Activated CD4-positive, alpha-beta memory T cell treated with anti-CD3 and anti-CD28 coated beads, Interleukin-2, amount 10 ng/mL, durations not matched to agents 7 days and 5 days (primary cell): ENCODE results near the gene DNM3. TPM values are rescaled to one million over a fixed set of nuclear protein-coding genes. Genes with fewer than 3 reads are reported as not detected.

Source experiments
- CTCF ChIA-PET: fragments of 350-600 bp; sonication (Branson Sonifier 250); formaldehyde crosslinking; loops from one replicate; lab custom pipeline; 2021; ENCODE audit warnings: antibody characterized with exemption, inconsistent platforms; lab: Charles Lee
- POLR2A ChIA-PET: fragments of 350-600 bp; sonication (Branson Sonifier 250); formaldehyde crosslinking; loops from one replicate; lab custom pipeline; 2021; ENCODE audit warnings: antibody characterized with exemption; lab: Charles Lee
- DNase-seq: peaks from one replicate; pipeline ENCODE4 v3.0.0-alpha.2; 2020
- H3K27ac Mint-ChIP-seq: one replicate; pipeline ENCODE4 v1.8.0; 2021; ENCODE audit warnings: mild to moderate bottlenecking, mixed read lengths
- H3K27me3 Mint-ChIP-seq: one replicate; pipeline ENCODE4 v1.8.0; 2021; ENCODE audit warnings: mixed read lengths
- H3K36me3 Mint-ChIP-seq: one replicate; pipeline ENCODE4 v1.8.0; 2021; ENCODE audit warnings: low read depth, mixed read lengths
- H3K4me1 Mint-ChIP-seq: one replicate; pipeline ENCODE4 v1.8.0; 2021; ENCODE audit warnings: mixed read lengths
- H3K4me3 Mint-ChIP-seq: one replicate; pipeline ENCODE4 v1.8.0; 2021; ENCODE audit warnings: mild to moderate bottlenecking, mixed read lengths
- H3K9me3 Mint-ChIP-seq: one replicate; pipeline ENCODE4 v1.8.0; 2021; ENCODE audit warnings: mixed read lengths
- total RNA-seq, 2 experiments: library from RNA; stranded (reverse); gene quantifications; one replicate each; pipeline ENCODE4 v1.2.3, GENCODE V29; 2021

Gene DNM3
- total RNA-seq, 2 experiments from 2014 or later = 2.0 to 2.2 TPM

DNA sequence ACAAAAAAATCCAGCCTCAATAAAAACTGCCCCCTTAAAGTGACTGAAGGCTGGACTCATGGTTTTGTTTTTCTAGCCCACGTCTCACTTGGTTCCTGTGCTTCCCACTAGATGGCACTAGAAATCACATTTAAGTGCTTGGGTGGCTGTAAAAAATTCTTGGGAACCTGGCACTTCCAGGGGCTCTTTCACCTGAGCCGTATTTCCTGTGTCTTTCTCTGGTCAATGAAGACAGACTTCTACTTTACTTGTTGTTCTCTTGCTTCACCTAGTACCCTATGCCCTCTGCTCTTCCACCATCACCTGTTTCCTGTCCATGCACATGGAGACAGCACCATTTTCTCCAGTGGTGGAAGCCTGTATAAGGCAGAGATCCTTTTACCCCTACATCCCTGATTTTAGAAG is 39.8 kb upstream of the DNM3 start:
- ChIA-PET CTCF (interaction anchor here (1.0 to 8.5 kb wide), 16 partner anchors 10 to 201 kb away, joined by 3 to 122 read pairs (median 4); partner anchors contain the start of genes DNM3 and METTL13), POLR2A (interaction anchor here (0.9 to 2.7 kb wide), 4 partner anchors 41 to 180 kb away, joined by 3 to 12 read pairs (median 3); partner anchors contain the start of gene VAMP4)
- H3K27ac Mint-ChIP-seq = no peak overlapping the region
- peaks cover 15% of the 10 kb centered on the region for H3K36me3 Mint-ChIP-seq
- H3K4me3 Mint-ChIP-seq = no peak overlapping the region
- DNase-seq = no peak
- H3K4me1 Mint-ChIP-seq = peaks cover 6% of the 10 kb centered on the region
- no peaks in the 10 kb centered on the region for H3K27me3 Mint-ChIP-seq
- H3K9me3 Mint-ChIP-seq = no peaks in the 10 kb centered on the region

GRCh38 chr1:171802207-171802606 is 39.1 kb upstream of the DNM3 start:
- H3K27ac Mint-ChIP-seq = no peak overlapping the region
- H3K4me3 Mint-ChIP-seq = no peak overlapping the region
- CTCF ChIA-PET = interaction anchor here (1.0 to 8.5 kb wide), 12 partner anchors 9 to 181 kb away, joined by 3 to 122 read pairs (median 4); partner anchors contain the start of genes DNM3 and METTL13
- peaks cover 9% of the 10 kb centered on the region for H3K4me1 Mint-ChIP-seq
- H3K36me3 Mint-ChIP-seq = peaks cover 8% of the 10 kb centered on the region
- H3K27me3 Mint-ChIP-seq = no peaks in the 10 kb centered on the region
- no peak for DNase-seq
- no peaks in the 10 kb centered on the region for H3K9me3 Mint-ChIP-seq
- POLR2A ChIA-PET = interaction anchor here (0.9 to 2.7 kb wide), 3 partner anchors 40 to 60 kb away, joined by 3 to 12 read pairs (median 3); partner anchors contain the start of gene VAMP4

DNA sequence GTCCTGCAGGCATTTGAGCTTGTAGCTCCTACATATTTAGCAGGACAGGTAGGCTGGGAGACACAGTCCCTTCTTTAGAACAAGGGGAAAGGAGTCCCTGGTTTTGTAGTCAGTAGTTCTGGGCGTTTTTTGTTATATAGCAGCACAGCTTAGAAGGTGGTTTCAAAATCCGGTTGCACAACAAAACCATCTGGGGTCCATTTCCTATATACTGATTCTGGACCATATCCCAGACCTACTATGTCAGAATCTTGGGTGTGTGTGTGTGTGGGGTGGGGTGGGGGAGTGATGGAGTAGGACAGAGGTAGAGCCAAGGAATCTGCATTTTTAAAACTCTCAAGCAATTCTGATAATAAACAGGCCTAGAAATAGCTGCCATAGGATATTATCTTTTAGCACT is 38.3 kb upstream of the DNM3 start:
- no peaks in the 10 kb centered on the region for H3K27me3 Mint-ChIP-seq
- H3K9me3 Mint-ChIP-seq = no peaks in the 10 kb centered on the region
- H3K27ac Mint-ChIP-seq = no peak overlapping the region
- no peaks in the 10 kb centered on the region for H3K36me3 Mint-ChIP-seq
- ChIA-PET POLR2A (no interaction called here), CTCF (interaction anchor here (1.2 to 8.5 kb wide), 7 partner anchors 8 to 180 kb away, joined by 3 to 122 read pairs (median 20); partner anchors contain the start of gene DNM3)
- H3K4me1 Mint-ChIP-seq = peaks cover 9% of the 10 kb centered on the region
- DNase-seq = no peak
- no peak overlapping the region for H3K4me3 Mint-ChIP-seq

GRCh38 chr1:171803461-171804022 is 37.8 kb upstream of the DNM3 start:
- DNase-seq = no peak
- Mint-ChIP-seq H3K27me3 (no peaks in the 10 kb centered on the region), H3K4me1 (peaks cover 9% of the 10 kb centered on the region), H3K9me3 (no peaks in the 10 kb centered on the region), H3K27ac (no peak overlapping the region), H3K36me3 (no peaks in the 10 kb centered on the region), H3K4me3 (no peak overlapping the region)
- ChIA-PET POLR2A (no interaction called here), CTCF (interaction anchor here (0.7 to 8.5 kb wide), 5 partner anchors 7 to 179 kb away, joined by 3 to 122 read pairs (median 7); no protein-coding TSS in a partner anchor)

GRCh38 chr1:171805395-171806115 is 35.7 kb upstream of the DNM3 start:
- Mint-ChIP-seq H3K4me1 (peaks cover 9% of the 10 kb centered on the region), H3K9me3 (no peaks in the 10 kb centered on the region), H3K36me3 (no peaks in the 10 kb centered on the region), H3K4me3 (no peak overlapping the region), H3K27ac (no peak overlapping the region), H3K27me3 (no peaks in the 10 kb centered on the region)
- ChIA-PET POLR2A (interaction anchor here (1.8 kb wide), 1 partner anchor 64 kb away, joined by 6 read pairs; the partner anchor contains the start of gene VAMP4), CTCF (interaction anchor here (1.0 to 8.5 kb wide), 2 partner anchors 37 to 177 kb away, joined by 3 to 122 read pairs; no protein-coding TSS in a partner anchor)
- DNase-seq = no peak

- Mint-ChIP-seq H3K27me3 (no peaks in the 10 kb centered on the region), H3K27ac (no peak overlapping the region), H3K4me1 (peaks cover 9% of the 10 kb centered on the region), H3K36me3 (no peaks in the 10 kb centered on the region), H3K9me3 (no peaks in the 10 kb centered on the region), H3K4me3 (no peak overlapping the region)
- DNase-seq = no peak
- ChIA-PET CTCF (interaction anchor here (1.2 kb wide), 1 partner anchor 8 kb away, joined by 3 read pairs; no protein-coding TSS in a partner anchor), POLR2A (no interaction called here)
These were observed 33.7 kb upstream of the DNM3 start for GRCh38 chr1:171807556-171807955.

DNA sequence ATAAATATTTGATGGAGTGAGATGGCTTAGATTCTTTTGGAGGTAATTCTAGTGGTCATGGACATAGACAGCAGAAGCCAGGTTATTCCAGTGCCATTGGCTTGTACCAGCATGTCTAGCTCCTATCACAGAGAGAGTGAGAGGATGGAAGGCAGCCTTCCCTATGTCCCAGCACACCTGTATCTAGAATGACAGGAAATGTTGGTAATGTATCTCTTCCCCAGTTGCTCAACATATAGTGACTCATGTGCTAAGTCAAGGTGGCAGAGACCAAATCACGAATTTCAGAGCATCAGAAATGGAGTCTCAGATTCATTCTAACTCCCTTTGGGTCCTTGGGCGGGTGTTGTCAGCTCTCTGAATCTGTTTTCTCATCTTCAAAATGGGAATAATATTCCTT is 31.5 kb upstream of the DNM3 start:
- Mint-ChIP-seq H3K4me1 (peaks cover 12% of the 10 kb centered on the region), H3K4me3 (no peak overlapping the region), H3K27ac (no peak overlapping the region), H3K36me3 (no peaks in the 10 kb centered on the region), H3K27me3 (no peaks in the 10 kb centered on the region), H3K9me3 (no peaks in the 10 kb centered on the region)
- DNase-seq = no peak
- POLR2A ChIA-PET = interaction anchor here (1.3 kb wide), 1 partner anchor 68 kb away, joined by 3 read pairs; the partner anchor contains the start of gene VAMP4
- CTCF ChIA-PET = interaction anchor here (4.0 kb wide), 1 partner anchor 8 kb away, joined by 30 read pairs; no protein-coding TSS in a partner anchor

DNA sequence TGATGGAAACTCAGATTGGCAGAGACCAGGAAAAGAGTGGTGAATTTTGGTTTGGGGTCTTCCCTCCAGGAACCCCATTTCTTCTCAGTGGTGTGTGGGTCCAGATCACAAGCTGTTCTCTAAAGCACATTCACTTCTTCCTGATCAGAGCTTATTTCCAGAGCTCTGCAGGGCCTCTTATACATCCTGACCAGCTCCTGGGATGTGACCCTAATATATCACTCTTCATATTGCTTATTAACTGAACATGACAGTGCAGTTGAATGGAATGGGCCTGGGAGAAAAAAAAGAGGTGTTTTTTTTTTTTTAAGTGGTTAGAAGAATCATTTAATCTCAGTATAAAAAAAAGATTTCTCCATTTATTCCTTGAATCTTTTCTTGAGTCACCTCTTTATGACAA is 29.6 kb upstream of the DNM3 start:
- Mint-ChIP-seq H3K4me3 (no peak overlapping the region), H3K9me3 (no peaks in the 10 kb centered on the region), H3K4me1 (peaks cover 5% of the 10 kb centered on the region), H3K27ac (no peak overlapping the region), H3K27me3 (no peaks in the 10 kb centered on the region), H3K36me3 (no peaks in the 10 kb centered on the region)
- no peak for DNase-seq
- ChIA-PET POLR2A (no interaction called here), CTCF (interaction anchor here (4.0 kb wide), 1 partner anchor 10 kb away, joined by 30 read pairs; no protein-coding TSS in a partner anchor)

DNA sequence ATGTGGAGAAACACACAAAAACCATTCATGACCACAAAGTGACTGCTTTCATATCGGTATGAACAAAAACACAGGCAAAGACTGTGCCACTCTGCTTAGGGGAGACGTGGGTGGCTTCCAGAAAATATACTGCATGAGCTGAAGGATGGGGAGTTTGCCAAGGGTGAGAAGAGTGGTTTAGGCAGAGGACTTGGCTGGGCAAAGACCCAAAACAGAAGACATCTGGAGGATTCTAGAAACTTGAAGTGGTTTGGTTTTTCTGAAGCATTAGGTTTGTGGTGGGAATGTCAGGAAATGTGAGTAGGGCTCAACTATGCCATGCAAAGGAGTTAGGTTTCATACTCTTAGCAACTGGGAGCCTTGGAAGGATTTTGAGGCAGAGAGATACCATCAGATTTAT is 26.6 kb upstream of the DNM3 start:
- DNase-seq = no peak
- Mint-ChIP-seq H3K27me3 (no peaks in the 10 kb centered on the region), H3K36me3 (no peaks in the 10 kb centered on the region), H3K27ac (no peak overlapping the region), H3K4me1 (peaks cover 20% of the 10 kb centered on the region), H3K9me3 (no peaks in the 10 kb centered on the region), H3K4me3 (no peak overlapping the region)
- ChIA-PET CTCF (no interaction called here), POLR2A (no interaction called here)

DNA sequence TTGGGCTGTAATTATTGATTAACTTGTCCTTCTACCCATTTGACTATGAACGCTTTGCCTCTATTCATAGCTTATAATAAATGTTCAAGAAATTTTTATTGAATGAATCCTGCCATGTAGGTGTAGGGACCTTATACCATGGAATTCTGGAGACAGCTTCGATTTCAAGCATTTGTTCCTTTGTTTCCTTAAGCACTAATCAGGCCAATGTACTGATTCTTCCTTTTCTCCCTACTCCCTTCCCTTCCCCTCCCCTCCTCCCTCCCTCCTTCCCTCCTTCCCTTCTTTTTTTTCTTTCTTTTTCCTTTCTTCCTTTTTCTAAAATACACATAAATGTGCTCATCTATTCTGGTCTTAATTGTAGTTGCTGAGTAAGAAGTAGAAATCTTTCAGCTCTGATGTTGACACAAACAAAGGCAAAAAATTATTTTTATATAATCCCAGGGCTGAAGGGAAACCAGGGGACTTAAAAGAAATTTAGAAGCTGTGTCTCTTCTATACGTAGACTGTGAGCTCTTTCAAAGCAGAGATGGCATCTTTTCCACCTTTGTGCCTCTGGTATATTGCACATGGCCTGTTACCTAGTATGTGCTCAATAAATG is 24.9 kb upstream of the DNM3 start:
- POLR2A ChIA-PET = no interaction called here
- no peaks in the 10 kb centered on the region for H3K27me3 Mint-ChIP-seq
- CTCF ChIA-PET = no interaction called here
- H3K36me3 Mint-ChIP-seq = no peaks in the 10 kb centered on the region
- no peak overlapping the region for H3K4me3 Mint-ChIP-seq
- peaks cover 20% of the 10 kb centered on the region for H3K4me1 Mint-ChIP-seq
- no peak for DNase-seq
- H3K9me3 Mint-ChIP-seq = no peaks in the 10 kb centered on the region
- H3K27ac Mint-ChIP-seq = no peak overlapping the region

GRCh38 chr1:171817511-171818265 is 23.6 kb upstream of the DNM3 start:
- CTCF ChIA-PET = interaction anchor here (0.7 to 1.8 kb wide), 4 partner anchors 17 to 173 kb away, joined by 3 to 7 read pairs (median 6); no protein-coding TSS in a partner anchor
- no peaks in the 10 kb centered on the region for H3K27me3 Mint-ChIP-seq
- no peaks in the 10 kb centered on the region for H3K9me3 Mint-ChIP-seq
- no peak overlapping the region for H3K4me3 Mint-ChIP-seq
- DNase-seq = peak; percentile 54
- POLR2A ChIA-PET = interaction anchor here (1.0 kb wide), 1 partner anchor 76 kb away, joined by 3 read pairs; the partner anchor contains the start of gene VAMP4
- peaks cover 20% of the 10 kb centered on the region for H3K4me1 Mint-ChIP-seq
- no peaks in the 10 kb centered on the region for H3K36me3 Mint-ChIP-seq
- H3K27ac Mint-ChIP-seq = peak overlapping the region; percentile 59

DNA sequence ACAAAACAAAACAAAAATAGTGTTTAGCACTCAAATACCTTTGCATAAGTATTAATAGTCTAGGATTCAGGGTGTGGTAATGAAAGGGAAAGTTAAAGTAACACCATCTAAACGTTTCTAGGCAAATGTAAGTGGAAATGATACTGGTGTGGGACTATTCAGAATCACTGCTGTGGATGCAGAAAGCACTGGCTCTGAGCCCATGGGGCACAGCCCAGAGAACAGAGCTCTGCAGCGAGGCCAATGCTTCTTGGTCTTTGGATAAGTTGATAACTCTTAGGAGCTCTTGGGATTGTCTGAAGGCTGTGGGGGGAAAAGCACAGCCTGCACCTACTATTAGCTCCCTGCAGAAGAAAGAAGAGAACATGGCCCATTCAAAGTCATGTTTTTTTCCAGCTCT is 21.4 kb upstream of the DNM3 start:
- Mint-ChIP-seq H3K4me1 (peaks cover 16% of the 10 kb centered on the region), H3K9me3 (peaks cover 2% of the 10 kb centered on the region), H3K4me3 (no peak overlapping the region), H3K27ac (no peak overlapping the region), H3K36me3 (peaks cover 2% of the 10 kb centered on the region), H3K27me3 (no peaks in the 10 kb centered on the region)
- DNase-seq = no peak
- ChIA-PET CTCF (interaction anchor here (1.3 kb wide), 1 partner anchor 19 kb away, joined by 5 read pairs; no protein-coding TSS in a partner anchor), POLR2A (no interaction called here)
